Prostate gland (tissue), 2 donors: ENCODE measurements around the gene SAXO1.

ENCODE experiments used
- POLR2A ChIP-seq: fragments of 450-650 bp; IDR thresholded peaks from one replicate; pipeline ENCODE4 v1.6.1; 2016; ENCODE audit warnings: antibody characterized with exemption, mild to moderate bottlenecking
- TF ChIP-seq, protein P1 (sequence below), 4 experiments: fragments of 200-600 bp in 2 of 4; fragments of 450-650 bp in 2 of 4; sonication (generic) in 2 of 4; IDR thresholded peaks; 1 replicate in 3 of 4; 2 replicates in 1 of 4; pipeline ENCODE4 v1.5.1; 2016 to 2019; ENCODE audit warnings: antibody characterized with exemption in 4 of 4, mild to moderate bottlenecking in 2 of 4, moderate library complexity in 2 of 4

DNA sequence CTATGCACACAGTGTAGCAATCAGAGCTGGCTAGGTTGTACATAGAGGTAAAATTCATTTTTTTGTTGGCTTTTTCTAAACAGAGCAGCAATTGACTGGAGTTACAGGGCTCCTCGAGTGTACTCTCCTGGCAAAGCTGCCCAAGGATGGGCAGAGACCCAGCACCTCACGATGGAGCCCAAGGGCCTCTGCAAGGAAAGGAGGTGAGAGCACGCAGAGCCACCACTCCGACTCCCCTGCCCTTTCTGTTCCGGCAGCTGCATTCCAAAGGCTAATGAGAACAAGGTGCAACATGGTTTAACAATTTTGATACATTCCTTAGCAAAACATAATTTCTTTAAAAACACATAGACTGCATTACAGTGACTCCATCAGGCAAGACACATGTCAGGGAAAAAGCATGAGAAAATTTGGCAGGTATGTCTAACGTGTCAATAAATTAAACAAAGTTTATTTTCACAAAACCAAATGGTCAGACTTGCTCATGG, 47.5 kb downstream of the SAXO1 start:
- TF ChIP-seq, protein P1, sequence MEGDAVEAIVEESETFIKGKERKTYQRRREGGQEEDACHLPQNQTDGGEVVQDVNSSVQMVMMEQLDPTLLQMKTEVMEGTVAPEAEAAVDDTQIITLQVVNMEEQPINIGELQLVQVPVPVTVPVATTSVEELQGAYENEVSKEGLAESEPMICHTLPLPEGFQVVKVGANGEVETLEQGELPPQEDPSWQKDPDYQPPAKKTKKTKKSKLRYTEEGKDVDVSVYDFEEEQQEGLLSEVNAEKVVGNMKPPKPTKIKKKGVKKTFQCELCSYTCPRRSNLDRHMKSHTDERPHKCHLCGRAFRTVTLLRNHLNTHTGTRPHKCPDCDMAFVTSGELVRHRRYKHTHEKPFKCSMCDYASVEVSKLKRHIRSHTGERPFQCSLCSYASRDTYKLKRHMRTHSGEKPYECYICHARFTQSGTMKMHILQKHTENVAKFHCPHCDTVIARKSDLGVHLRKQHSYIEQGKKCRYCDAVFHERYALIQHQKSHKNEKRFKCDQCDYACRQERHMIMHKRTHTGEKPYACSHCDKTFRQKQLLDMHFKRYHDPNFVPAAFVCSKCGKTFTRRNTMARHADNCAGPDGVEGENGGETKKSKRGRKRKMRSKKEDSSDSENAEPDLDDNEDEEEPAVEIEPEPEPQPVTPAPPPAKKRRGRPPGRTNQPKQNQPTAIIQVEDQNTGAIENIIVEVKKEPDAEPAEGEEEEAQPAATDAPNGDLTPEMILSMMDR (IDR thresholded peaks at IDR 0.05) = no peak
- TF ChIP-seq POLR2A = no peak
